Renal cortical epithelial cell (primary cell): ENCODE results near the gene FBH1. TPM values are rescaled to one million over a fixed set of nuclear protein-coding genes. Genes with fewer than 3 reads are reported as not detected.
A peak's percentile ranks its signal among the peaks of the same experiment; 100 is the strongest.

Experiments used
- DNase-seq: peaks from one replicate; pipeline ENCODE4 v3.0.0-alpha.2; 2011; ENCODE audit warnings: low read depth
- total RNA-seq: library from RNA; depleted of rRNA; stranded (reverse); fragments of >200 nt; gene quantifications from 2 replicates; pipeline ENCODE4 v1.2.3, GENCODE V29; 2014

The FBH1 gene
- total RNA-seq, 1 donor from 2014 or later = 110 TPM

GRCh38 chr10:5977471-5978229, 87.6 kb downstream of the FBH1 start, which contains the start of gene IL15RA:
Gene IL15RA (minus strand): TSS chr10:5977543. CDS start chr10:5977492, 51 bp downstream.
- peak; percentile 42 for DNase-seq

- DNase-seq = no peak
These were observed 88.1 kb downstream of the FBH1 start for GRCh38 chr10:5978230-5978489.

- DNase-seq = no peak
These were observed 91.5 kb downstream of the FBH1 start for GRCh38 chr10:5981529-5981928.

GRCh38 chr10:5983774-5984173, 93.7 kb downstream of the FBH1 start:
- DNase-seq = no peak

GRCh38 chr10:5985029-5985428, 95.0 kb downstream of the FBH1 start:
- no peak for DNase-seq

Other genes starting within 250 kb of the FBH1 start
- 12.7 and 16.6 TPM in 2 replicates for gene ASB13, start 223.6 kb upstream of the FBH1 start, total RNA-seq
- gene TASOR2, start 205.4 kb upstream of the FBH1 start, total RNA-seq = 68.4 and 110 TPM in 2 replicates
- 411 and 630 TPM in 2 replicates for gene GDI2, start 76.8 kb upstream of the FBH1 start, total RNA-seq
- 6.4 and 8.2 TPM in 2 replicates for gene ANKRD16, start 350 bp upstream of the FBH1 start, total RNA-seq
- gene IL15RA, start 87.3 kb downstream of the FBH1 start, total RNA-seq = 1.9 and 3.5 TPM in 2 replicates
- not detected in 2 replicates for gene IL2RA, start 172.1 kb downstream of the FBH1 start, total RNA-seq
- 32.0 and 60.3 TPM in 2 replicates for gene RBM17, start 198.8 kb downstream of the FBH1 start, total RNA-seq